ENCODE data around the gene NR2E1.

NR2E1 gene
- 0 to 0.19 (median 0) reads per million in 3 experiments for total RNA-seq

GRCh38 chr6:108165714-108166663, at the start of gene NR2E1:
Gene NR2E1, plus strand, starts transcription at chr6:108166022. Its CDS starts 744 bp downstream, at chr6:108166766.
- no peak for DNase-seq

- no peak for DNase-seq
Measured at GRCh38 chr6:108116546-108117426, 49.0 kb upstream of the NR2E1 start.

- DNase-seq: no peak
Measured at GRCh38 chr6:108117427-108118358, 48.1 kb upstream of the NR2E1 start.

- no peak for DNase-seq
Measured at GRCh38 chr6:108118359-108118724, 47.5 kb upstream of the NR2E1 start.

GRCh38 chr6:108118810-108119768, 46.7 kb upstream of the NR2E1 start:
- no peak for DNase-seq

- no peak for DNase-seq
Measured at GRCh38 chr6:108119769-108120141, 46.1 kb upstream of the NR2E1 start.

- no peak for DNase-seq
Measured at GRCh38 chr6:108120311-108120710, 45.5 kb upstream of the NR2E1 start.

GRCh38 chr6:108121612-108122011, 44.2 kb upstream of the NR2E1 start:
- DNase-seq: no peak

GRCh38 chr6:108123481-108123929, 42.3 kb upstream of the NR2E1 start:
- DNase-seq: no peak

GRCh38 chr6:108123946-108124345, 41.9 kb upstream of the NR2E1 start:
- no peak for DNase-seq

GRCh38 chr6:108127056-108127455, 38.8 kb upstream of the NR2E1 start:
- no peak for DNase-seq

- DNase-seq: no peak
Measured at GRCh38 chr6:108127826-108128225, 38.0 kb upstream of the NR2E1 start.

- no peak for DNase-seq
Measured at GRCh38 chr6:108130262-108130661, 35.6 kb upstream of the NR2E1 start.

GRCh38 chr6:108132863-108133262, 33.0 kb upstream of the NR2E1 start:
- no peak for DNase-seq

- DNase-seq: no peak
Measured at GRCh38 chr6:108133594-108134179, 32.1 kb upstream of the NR2E1 start.

- DNase-seq: no peak
Measured at GRCh38 chr6:108134213-108134970, 31.4 kb upstream of the NR2E1 start.

- no peak for DNase-seq
Measured at GRCh38 chr6:108142240-108142639, 23.6 kb upstream of the NR2E1 start.

GRCh38 chr6:108145639-108146038, 20.2 kb upstream of the NR2E1 start:
- no peak for DNase-seq

GRCh38 chr6:108152446-108152845, 13.4 kb upstream of the NR2E1 start:
- no peak for DNase-seq

Data from central memory CD4-positive, alpha-beta T cell (primary cell).